ENCODE measurements around the gene C4A. TPM values are rescaled to one million over a fixed set of nuclear protein-coding genes. Genes with fewer than 3 reads are reported as not detected.
"Not testable (repeated sequence)": the region's sequence is repeated elsewhere in the genome, so short reads cannot be mapped to it uniquely, and the experiment has no call there.

The C4A gene
- total and polyA plus RNA-seq, 2 of the 4 experiments (the other 2 are of a cell fraction) = 0.90 to 3.8 TPM

DNA sequence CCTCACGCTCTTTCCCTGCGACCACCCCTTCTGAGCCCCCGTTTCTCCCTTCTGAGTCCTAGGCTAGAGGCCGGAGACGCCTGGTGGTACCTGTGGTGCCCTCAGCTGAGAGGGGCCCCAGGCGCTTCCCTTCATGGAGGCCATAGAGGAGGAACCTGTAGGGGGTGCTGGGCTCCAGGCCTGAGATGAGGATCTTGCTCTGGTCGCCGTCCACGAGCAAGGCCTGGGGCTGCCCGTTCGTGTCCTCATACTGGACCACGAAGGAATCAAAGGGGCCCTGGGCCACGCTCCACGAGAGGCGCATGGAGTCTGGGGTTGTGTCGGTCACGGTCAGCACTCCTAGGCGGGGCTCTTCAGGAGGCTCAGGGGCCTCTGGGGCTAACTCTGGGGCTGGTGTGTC, 63.1 kb downstream of the C4A start:
- in situ Hi-C loops (cut with MboI; ENCODE audit: low sequenced_read_pairs); H4K5ac ChIP-seq (ENCODE audit: low read depth, low read length); H2BK120ac ChIP-seq (ENCODE audit: low read depth, low read length); H3K36me3 ChIP-seq (ENCODE audit: control insufficient read depth, insufficient read depth, low read length); H2BK15ac ChIP-seq (ENCODE audit: low read depth, low read length); H2AK5ac ChIP-seq (ENCODE audit: low read depth, low read length); H3K27me3 ChIP-seq (ENCODE audit: control insufficient read depth, insufficient read depth, low read length); H2BK20ac ChIP-seq (ENCODE audit: low read depth, low read length); H2AK9ac ChIP-seq (replicated peaks; ENCODE audit: low read depth, low read length, poor library complexity); H4K8ac ChIP-seq (ENCODE audit: low read depth in 2 of 2, low read length in 2 of 2); POLR2A ChIA-PET (ENCODE audit: unreplicated experiment); CTCF ChIA-PET; H3K9me3 ChIP-seq (ENCODE audit: control insufficient read depth, insufficient read depth, low read length); H4K20me1 ChIP-seq (ENCODE audit: insufficient read depth, low read length); DNase-seq; dilution Hi-C loops (cut with HindIII; ENCODE audit: low sequenced_read_pairs, unreplicated experiment); H3K4me2 ChIP-seq (ENCODE audit: low read depth, low read length); H3K56ac ChIP-seq (ENCODE audit: extremely low read depth, insufficient read depth, low read length); H4K91ac ChIP-seq (ENCODE audit: insufficient read depth, low read depth, low read length); H3K9ac ChIP-seq (ENCODE audit: low read depth, low read length); BruUV-seq (replicated peaks); H3K18ac ChIP-seq (ENCODE audit: low read depth, low read length); H3K23ac ChIP-seq (ENCODE audit: low read depth, low read length); H2AFZ ChIP-seq (replicated peaks; ENCODE audit: low read length, poor library complexity); ATAC-seq (ENCODE audit: low read depth); H3K4ac ChIP-seq (ENCODE audit: low read depth, low read length); H3K14ac ChIP-seq (replicated peaks; ENCODE audit: low read depth, low read length); H3K79me1 ChIP-seq (ENCODE audit: low read depth in 1 of 2, low read length in 2 of 2); H3K9me1 ChIP-seq (ENCODE audit: insufficient read depth, low read length); H3K27ac ChIP-seq (ENCODE audit: insufficient read depth, low read length); H3K4me3 ChIP-seq (ENCODE audit: insufficient read depth, low read depth, low read length); H2BK5ac ChIP-seq (ENCODE audit: low read depth, low read length, poor library complexity, severe bottlenecking): not testable (repeated sequence)
- peaks cover 16% of the 10 kb centered on the region; the same call in 1 of the 2 replicates for H3K4me1 ChIP-seq (ENCODE audit: control insufficient read depth, insufficient read depth, low read length)
- intact Hi-C loops (cut with micrococcal nuclease) = loop anchor here (10.0 kb wide), 1 partner anchor 110 kb away; the partner anchor contains the start of genes PPT2 and PRRT1
- no CpG with 5 or more reads among the region's 18 CpGs for WGBS, 2 experiments (ENCODE audit: extremely low coverage in 2 of 2, insufficient read length in 1 of 2)
